ENCODE results near the gene ZNF141. TPM values are rescaled to one million over a fixed set of nuclear protein-coding genes. Genes with fewer than 3 reads are reported as not detected.
A peak's percentile ranks its signal among the peaks of the same experiment; 100 is the strongest.
"Not testable (repeated sequence)": the region's sequence is repeated elsewhere in the genome, so short reads cannot be mapped to it uniquely, and the experiment has no call there.

The ZNF141 gene
- total and polyA plus RNA-seq, 2 donors (not counting 1 experiment from before 2014, with no cell fraction given) = 5.1 to 8.9 TPM

DNA sequence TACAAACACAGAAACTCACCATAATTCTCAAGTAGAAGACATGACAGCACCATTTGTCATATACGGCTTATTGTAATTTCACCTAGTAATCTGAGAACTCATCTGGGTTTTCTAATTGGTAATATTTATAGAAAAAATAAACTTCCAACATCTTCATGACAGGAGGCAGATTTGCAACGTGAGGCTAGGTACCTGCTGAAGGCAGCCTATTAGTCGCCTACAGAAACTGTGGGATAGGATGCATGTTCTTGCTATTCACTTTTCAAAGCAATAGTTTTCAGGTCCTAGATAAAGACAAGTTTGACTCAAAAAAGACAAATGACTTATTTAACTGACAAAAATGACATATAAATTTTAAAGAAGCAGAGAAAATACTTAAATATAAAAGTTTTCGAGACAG, 35.2 kb upstream of the ZNF141 start:
- no peaks in the 10 kb centered on the region for H3K79me2 ChIP-seq (ENCODE audit: control insufficient read depth, insufficient read depth, low read length)

DNA sequence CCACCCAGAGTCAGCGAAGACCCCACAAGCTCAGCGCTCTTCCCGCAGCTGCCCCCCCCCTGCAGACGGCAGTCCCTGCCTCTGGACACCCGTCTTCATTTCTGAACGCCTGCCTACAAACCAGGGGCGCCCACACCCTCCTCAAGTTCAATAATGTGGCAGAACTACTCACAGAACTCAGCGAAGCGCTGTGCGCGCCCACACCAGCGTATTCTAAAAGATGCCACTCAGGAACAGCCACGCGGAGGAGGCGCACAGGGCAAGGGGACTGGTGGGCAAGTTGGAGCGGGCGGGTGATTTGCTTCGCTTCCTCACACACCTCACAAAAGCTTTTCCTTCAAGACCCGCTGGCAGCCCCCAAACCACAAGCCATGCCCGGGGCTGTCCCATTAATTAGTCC, 33.1 kb upstream of the ZNF141 start:
- peak overlapping the region in 2 of 4 experiments; percentile 50 to 52 for H3K4me3 ChIP-seq (replicated peaks in 1 of 4; ENCODE audit: control extremely low read depth in 1 of 4, insufficient read depth in 1 of 4, low read depth in 3 of 4, low read length in 4 of 4)
- H2AFZ ChIP-seq (ENCODE audit: low read length); H3K9me3 ChIP-seq (ENCODE audit: control insufficient read depth, insufficient read depth, low read depth, low read length): not testable (repeated sequence)

More for the DNA sequence above, 35.2 kb upstream of the ZNF141 start:
- H3K36me3 ChIP-seq (ENCODE audit: control insufficient read depth, insufficient read depth, low read length) = no peaks in the 10 kb centered on the region
- no peak for TF ChIP-seq EZH2 (IDR thresholded peaks at IDR 0.05; ENCODE audit: low read length, missing control alignments)
- TF ChIP-seq, protein P1, sequence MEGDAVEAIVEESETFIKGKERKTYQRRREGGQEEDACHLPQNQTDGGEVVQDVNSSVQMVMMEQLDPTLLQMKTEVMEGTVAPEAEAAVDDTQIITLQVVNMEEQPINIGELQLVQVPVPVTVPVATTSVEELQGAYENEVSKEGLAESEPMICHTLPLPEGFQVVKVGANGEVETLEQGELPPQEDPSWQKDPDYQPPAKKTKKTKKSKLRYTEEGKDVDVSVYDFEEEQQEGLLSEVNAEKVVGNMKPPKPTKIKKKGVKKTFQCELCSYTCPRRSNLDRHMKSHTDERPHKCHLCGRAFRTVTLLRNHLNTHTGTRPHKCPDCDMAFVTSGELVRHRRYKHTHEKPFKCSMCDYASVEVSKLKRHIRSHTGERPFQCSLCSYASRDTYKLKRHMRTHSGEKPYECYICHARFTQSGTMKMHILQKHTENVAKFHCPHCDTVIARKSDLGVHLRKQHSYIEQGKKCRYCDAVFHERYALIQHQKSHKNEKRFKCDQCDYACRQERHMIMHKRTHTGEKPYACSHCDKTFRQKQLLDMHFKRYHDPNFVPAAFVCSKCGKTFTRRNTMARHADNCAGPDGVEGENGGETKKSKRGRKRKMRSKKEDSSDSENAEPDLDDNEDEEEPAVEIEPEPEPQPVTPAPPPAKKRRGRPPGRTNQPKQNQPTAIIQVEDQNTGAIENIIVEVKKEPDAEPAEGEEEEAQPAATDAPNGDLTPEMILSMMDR (conservative IDR thresholded peaks at IDR 0.05 in 1 of 2, IDR thresholded peaks at IDR 0.05 in 1 of 2; ENCODE audit: low read depth in 1 of 2, low read length in 2 of 2) = no peak
- H3K4me1 ChIP-seq (ENCODE audit: control insufficient read depth, extremely low read depth, insufficient read depth, low read length) = no peaks in the 10 kb centered on the region
- no peaks in the 10 kb centered on the region for H4K20me1 ChIP-seq (ENCODE audit: control insufficient read depth, extremely low read depth, insufficient read depth, low read length)
- no peak overlapping the region for H3K9ac ChIP-seq (ENCODE audit: insufficient read depth, low read length)
- H3K27ac ChIP-seq (ENCODE audit: insufficient read depth, low read length) = no peak overlapping the region
- no peak for DNase-seq (ENCODE audit: low read depth in 2 of 2)
- H3K9me3 ChIP-seq (ENCODE audit: control insufficient read depth, insufficient read depth, low read depth, low read length) = no peaks in the 10 kb centered on the region
- H3K4me3 ChIP-seq (replicated peaks in 1 of 4; ENCODE audit: control extremely low read depth in 1 of 4, insufficient read depth in 1 of 4, low read depth in 3 of 4, low read length in 4 of 4) = no peak overlapping the region
- H3K4me2 ChIP-seq (ENCODE audit: extremely low read depth, insufficient read depth, low read length) = no peak overlapping the region
- no peaks in the 10 kb centered on the region for H3K27me3 ChIP-seq (ENCODE audit: control insufficient read depth, insufficient read depth, low read length)
- H2AFZ ChIP-seq (ENCODE audit: low read length) = no peak overlapping the region

DNA sequence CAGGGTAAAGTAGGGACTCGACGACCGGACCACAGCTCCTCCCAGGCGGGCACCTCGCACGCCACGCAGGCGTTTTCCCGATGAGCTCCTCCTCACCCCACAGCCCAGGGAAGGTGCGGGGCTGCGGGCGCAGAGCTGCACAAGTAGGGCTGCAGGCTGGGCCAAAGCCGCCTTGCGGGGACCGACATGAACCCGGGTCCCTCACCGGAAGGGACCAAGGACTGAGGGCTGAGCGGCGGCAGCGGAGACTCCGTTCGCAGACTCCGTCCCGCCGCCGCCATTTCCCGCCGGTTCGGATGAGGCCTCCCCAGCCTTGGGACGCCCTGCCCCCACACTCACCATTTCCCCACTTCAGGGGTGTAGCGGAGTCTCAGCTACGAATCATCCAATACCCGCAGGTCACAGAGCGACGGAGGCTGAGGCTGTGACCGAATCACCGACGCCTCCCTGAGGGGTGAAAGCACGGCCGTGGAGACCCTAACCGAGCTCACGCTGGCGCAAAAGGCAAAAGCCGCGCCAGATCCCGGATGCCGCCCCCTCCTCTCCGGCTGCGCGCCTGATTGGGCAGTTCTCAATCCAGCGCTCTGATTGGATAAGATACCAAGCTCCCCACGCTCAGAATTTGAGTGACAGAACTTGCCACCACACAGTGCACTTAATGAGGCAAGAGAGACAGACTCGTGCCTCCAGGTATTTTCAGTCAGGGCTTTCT, 32.5 kb upstream of the ZNF141 start, which contains the start of gene ZNF732:
TSS of gene ZNF732 (minus strand) at position 506 of the 712 bp plus-strand sequence. CDS start at position 342, 164 bp downstream.
- H4K20me1 ChIP-seq (ENCODE audit: control insufficient read depth, extremely low read depth, insufficient read depth, low read length) = no peaks in the 10 kb centered on the region
- H3K4me3 ChIP-seq (replicated peaks in 1 of 4; ENCODE audit: control extremely low read depth in 1 of 4, insufficient read depth in 1 of 4, low read depth in 3 of 4, low read length in 4 of 4) = peak within 1 kb of the TSS; percentile 11 to 52 (median 38)
- no peak within 1 kb of the TSS for H3K9ac ChIP-seq (ENCODE audit: insufficient read depth, low read length)
- no peaks in the 10 kb centered on the region for H3K79me2 ChIP-seq (ENCODE audit: control insufficient read depth, insufficient read depth, low read length)
- no peaks in the 10 kb centered on the region for H3K9me3 ChIP-seq (ENCODE audit: control insufficient read depth, insufficient read depth, low read depth, low read length)
- no peaks in the 10 kb centered on the region for H3K36me3 ChIP-seq (ENCODE audit: control insufficient read depth, insufficient read depth, low read length)
- peak within 1 kb of the TSS; percentile 17 for H2AFZ ChIP-seq (ENCODE audit: low read length)
- H3K27me3 ChIP-seq (ENCODE audit: control insufficient read depth, insufficient read depth, low read length) = no peaks in the 10 kb centered on the region
- no peak within 1 kb of the TSS for H3K27ac ChIP-seq (ENCODE audit: insufficient read depth, low read length)
- TF ChIP-seq, protein P1 (conservative IDR thresholded peaks at IDR 0.05 in 1 of 2, IDR thresholded peaks at IDR 0.05 in 1 of 2; ENCODE audit: low read depth in 1 of 2, low read length in 2 of 2) = no peak
- no peak for TF ChIP-seq EZH2 (IDR thresholded peaks at IDR 0.05; ENCODE audit: low read length, missing control alignments)
- no peak within 1 kb of the TSS for H3K4me2 ChIP-seq (ENCODE audit: extremely low read depth, insufficient read depth, low read length)
- DNase-seq (ENCODE audit: low read depth in 2 of 2) = peak; percentile 78 to 83
- no peaks in the 10 kb centered on the region for H3K4me1 ChIP-seq (ENCODE audit: control insufficient read depth, extremely low read depth, insufficient read depth, low read length)

More for the DNA sequence above, 33.1 kb upstream of the ZNF141 start:
- H4K20me1 ChIP-seq (ENCODE audit: control insufficient read depth, extremely low read depth, insufficient read depth, low read length); DNase-seq (ENCODE audit: low read depth in 2 of 2); H3K27ac ChIP-seq (ENCODE audit: insufficient read depth, low read length); H3K4me2 ChIP-seq (ENCODE audit: extremely low read depth, insufficient read depth, low read length); H3K4me1 ChIP-seq (ENCODE audit: control insufficient read depth, extremely low read depth, insufficient read depth, low read length); H3K9ac ChIP-seq (ENCODE audit: insufficient read depth, low read length); H3K79me2 ChIP-seq (ENCODE audit: control insufficient read depth, insufficient read depth, low read length); H3K36me3 ChIP-seq (ENCODE audit: control insufficient read depth, insufficient read depth, low read length); H3K27me3 ChIP-seq (ENCODE audit: control insufficient read depth, insufficient read depth, low read length): not testable (repeated sequence)
